HG03521 (cell line): ENCODE data around the gene MICAL3.
"Not testable (repeated sequence)": the region's sequence is repeated elsewhere in the genome, so short reads cannot be mapped to it uniquely, and the experiment has no call there.

Experiments used
- ATAC-seq: cut with Tn5 transposase; IDR thresholded peaks from one replicate; pipeline ENCODE4 v1.9.1; 2021; ENCODE audit warnings: mild to moderate bottlenecking, moderate library complexity; ENCODE audit not compliant: unreplicated experiment

Gene MICAL3

GRCh38 chr22:18000441-18001039, 23.8 kb downstream of the MICAL3 start:
- ATAC-seq: no peak

DNA sequence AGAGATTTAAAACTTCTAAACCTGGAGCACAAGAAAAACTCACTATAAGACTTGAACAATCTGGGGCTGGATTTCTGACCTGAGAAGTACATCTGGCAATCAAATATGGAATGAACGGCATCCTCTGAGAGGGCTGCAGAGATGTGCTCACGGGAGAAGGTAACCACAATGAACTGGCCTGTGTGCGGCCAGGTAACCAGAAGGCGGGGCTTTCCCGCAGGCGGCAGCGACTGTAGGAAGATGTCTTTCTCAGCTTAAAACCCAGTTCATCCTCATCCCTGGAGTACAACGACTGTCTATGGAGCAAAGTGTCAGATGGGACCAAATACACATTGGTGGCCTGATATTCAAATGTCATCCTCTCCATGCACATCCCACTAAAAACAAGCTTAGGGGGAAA, 24.5 kb downstream of the MICAL3 start:
- ATAC-seq: no peak

DNA sequence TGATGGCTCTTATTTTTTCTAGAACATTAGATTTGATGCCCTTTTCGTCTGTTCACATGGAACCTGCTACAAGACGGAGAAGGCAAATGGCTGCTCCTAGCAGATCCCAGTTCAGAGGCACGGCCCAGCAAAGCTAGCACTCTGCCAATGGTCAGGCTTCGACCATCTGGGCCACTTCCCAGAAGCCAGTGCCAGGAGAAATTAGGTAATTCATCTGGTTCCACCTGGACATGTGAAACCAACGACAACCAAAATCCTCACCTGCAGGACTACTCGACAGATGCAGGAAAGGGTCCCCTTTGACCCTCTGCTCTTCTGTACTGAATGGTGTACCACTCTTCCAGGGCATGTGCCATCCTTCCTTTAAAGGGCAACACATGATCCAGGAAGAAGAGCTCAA, 25.4 kb downstream of the MICAL3 start:
- ATAC-seq: no peak

- ATAC-seq: no peak
Observed at GRCh38 chr22:17997456-17997855, 26.9 kb downstream of the MICAL3 start.

- not testable (repeated sequence) for ATAC-seq
Observed at GRCh38 chr22:17995256-17995655, 29.1 kb downstream of the MICAL3 start.

DNA sequence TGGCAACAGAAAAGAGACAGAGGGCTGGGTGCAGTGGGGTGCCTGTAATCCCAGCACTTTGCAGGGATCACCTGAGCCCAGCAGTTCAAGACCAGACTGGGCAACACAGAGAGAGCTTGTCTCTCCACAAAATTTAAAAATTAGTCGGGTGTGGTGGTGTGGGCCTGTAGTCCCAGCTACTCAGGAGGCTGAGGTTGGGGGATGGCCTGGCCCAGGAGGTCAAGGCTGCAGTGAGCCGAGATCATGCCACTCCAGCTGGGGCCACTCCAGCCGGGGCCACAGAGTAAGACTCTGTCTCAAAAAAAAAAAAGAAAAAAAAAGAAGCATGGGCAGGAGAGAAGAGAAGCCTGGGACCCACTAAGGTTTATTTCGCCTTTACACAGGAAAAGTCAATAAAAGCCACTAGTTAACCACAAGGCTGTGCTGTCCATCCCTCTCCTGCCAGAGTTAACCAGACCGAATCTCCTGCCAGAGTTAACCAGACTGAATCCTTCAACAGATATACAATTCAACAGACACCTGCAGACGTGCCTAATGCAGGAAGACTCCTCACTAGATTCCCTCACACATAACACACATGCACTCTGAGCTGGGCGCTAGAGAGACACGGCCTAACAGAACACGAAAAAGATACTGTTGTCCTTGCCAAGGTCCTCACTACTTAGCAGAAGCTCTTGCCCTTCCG, 29.8 kb downstream of the MICAL3 start:
- no peak for ATAC-seq

DNA sequence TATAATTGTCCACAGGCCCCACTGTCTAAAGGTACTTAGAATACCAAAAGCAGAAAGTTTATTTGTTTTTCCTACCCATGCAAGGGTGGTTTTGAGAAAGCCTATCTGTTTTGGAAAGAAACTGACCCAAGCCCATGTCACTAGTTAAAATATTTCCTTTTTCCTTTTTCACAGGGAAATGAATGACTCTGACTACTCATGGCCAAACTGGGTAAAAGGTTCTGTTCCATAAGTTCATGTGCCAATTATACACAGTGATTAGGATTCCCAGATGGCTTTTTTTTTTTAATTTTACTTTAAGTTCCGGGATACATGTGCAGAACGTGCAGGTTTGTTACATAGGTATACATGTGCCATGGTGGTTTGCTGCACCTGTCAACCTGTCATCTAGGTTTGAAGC, 31.4 kb downstream of the MICAL3 start:
- not testable (repeated sequence) for ATAC-seq

DNA sequence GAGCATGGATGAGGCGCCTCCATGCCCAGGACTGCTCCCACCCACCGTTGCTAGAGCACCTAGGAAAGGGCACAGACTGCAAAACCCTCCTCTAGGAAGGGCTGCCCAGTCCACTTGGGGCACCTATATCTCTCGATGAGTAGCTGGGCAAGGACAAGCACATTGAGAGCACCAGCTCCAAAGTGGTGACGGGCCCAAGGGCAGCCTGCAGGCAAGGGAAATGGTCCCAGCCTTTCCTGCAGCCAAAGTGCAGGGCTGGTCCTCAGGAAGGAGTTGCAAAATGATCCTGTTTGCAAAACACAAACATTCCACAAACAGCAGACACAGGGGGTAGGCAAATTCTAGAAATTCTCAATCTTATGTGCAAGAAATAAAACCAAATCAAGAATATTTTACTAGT, 32.4 kb downstream of the MICAL3 start:
- ATAC-seq: not testable (repeated sequence)

DNA sequence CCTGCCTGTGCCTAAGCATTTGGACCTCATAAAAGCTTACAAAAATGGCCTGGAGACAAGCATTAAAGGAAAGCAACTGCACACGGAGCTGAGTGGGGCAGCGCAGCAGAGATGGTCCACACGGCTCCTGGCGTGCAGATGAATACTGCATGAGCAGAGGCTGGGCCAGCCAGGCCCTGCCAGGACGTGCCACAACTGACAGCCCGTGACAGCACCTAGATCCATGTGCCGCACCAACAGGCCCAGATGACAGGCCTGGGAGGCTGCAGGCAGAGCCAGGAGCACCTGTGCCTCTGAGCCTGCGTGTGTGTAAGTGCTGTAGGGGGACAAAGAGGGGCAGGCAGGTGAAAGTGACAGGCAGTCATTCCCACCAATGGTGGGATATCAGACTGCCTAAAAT, 33.4 kb downstream of the MICAL3 start:
- ATAC-seq: no peak

GRCh38 chr22:17990147-17990546, 34.2 kb downstream of the MICAL3 start:
- ATAC-seq: no peak

DNA sequence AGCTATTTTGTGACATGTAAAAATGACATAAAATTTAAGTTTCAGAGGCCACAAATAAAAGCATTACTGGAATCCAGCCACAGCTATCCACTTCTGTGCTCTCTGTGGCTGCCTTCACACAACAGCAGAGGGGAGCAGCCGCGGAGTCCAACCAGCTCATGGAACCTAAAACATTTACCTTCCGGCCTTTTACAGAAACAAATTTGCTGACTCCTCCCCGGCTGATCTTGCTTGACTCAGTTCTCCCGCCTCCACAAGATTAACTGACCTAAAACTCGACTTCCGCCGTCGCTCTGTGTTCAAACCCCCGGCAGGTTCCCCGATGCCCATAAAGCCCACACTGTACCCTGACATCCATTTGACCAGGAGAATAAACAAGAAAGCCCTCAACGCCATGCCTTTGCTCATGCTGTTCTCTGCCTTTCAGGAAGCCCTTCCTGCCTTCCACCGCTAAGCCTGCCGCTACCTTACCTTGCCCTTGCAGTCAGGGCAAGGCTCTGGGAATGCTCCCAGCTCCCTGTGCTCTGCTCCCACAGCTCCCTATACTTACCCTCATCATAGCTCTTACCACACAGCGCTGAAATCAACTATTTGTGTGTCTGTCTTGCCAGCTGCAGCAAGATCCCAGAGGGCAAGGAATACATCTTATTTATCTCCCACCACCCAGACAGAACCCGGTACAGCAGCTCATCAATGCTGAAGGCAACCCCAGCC, 35.4 kb downstream of the MICAL3 start:
- no peak for ATAC-seq

- no peak for ATAC-seq
Observed at GRCh38 chr22:17985606-17986005, 38.8 kb downstream of the MICAL3 start.

- not testable (repeated sequence) for ATAC-seq
Observed at GRCh38 chr22:17985071-17985470, 39.3 kb downstream of the MICAL3 start.

GRCh38 chr22:17984114-17984513, 40.2 kb downstream of the MICAL3 start:
- ATAC-seq: no peak

GRCh38 chr22:17982572-17983141, 41.7 kb downstream of the MICAL3 start:
- ATAC-seq: no peak

- ATAC-seq: no peak
Observed at GRCh38 chr22:17981497-17981896, 42.9 kb downstream of the MICAL3 start.

DNA sequence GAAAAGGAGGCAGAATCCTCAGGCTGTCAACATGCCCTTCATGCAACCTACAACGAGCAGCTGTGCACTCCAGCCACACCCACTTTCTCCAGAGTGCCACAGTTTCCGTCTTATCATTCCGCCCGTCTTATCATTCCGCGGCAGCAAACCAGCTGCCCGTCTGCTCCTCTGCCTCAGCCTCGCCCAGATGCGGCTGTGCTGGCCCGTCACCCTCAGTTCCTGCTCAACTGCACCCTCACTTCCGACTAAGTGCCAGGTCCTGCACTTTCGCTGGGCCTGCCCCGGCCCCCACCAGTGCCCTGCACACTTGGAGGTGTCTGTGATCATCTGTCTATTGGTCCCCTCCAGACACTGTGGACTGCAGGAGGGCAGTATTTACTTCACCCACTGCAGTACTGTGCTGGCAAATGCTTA, 43.7 kb downstream of the MICAL3 start:
- ATAC-seq: no peak

GRCh38 chr22:17980015-17980590, 44.3 kb downstream of the MICAL3 start:
- no peak for ATAC-seq

DNA sequence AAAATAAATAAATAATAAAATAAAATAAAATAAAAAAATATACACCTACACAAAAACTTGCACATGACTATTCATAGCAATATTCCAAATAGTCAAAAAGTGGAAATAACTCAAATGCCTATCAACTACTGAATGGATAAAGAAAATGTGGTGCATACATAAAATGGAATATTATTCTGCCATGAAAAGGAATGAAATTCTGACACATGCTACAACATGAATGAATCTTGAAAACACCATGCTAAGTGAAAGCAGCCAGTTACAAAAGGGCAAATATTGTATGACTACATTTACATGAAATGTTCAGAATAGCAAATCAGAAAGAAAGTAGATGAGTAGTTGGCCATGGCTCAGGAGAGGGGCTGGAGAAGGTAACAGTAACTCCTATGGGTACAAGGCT, 46.3 kb downstream of the MICAL3 start:
- no peak for ATAC-seq

DNA sequence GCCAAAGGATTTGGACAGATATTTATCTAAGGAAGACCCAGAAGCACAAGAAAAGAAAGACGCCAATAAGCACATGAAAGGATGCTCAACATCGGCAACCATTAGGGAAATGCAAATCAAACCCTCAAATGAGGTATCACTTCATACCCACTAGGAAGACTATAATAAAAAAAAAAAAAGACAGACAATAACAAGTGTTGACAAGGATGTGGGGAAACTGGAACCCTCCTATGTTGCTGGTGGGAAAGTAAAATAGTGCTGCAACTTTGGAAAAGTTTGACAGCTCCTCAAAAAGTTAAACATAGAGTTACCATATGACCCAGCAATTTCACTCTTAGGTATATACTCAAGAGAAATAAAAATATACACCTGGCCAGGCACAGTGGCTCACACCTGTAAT, 47.0 kb downstream of the MICAL3 start:
- ATAC-seq: no peak

GRCh38 chr22:17976121-17976520, 48.2 kb downstream of the MICAL3 start:
- ATAC-seq: no peak
